ENCODE data around the gene POR. TPM values are rescaled to one million over a fixed set of nuclear protein-coding genes. Genes with fewer than 3 reads are reported as not detected.

The POR gene
- total and polyA plus RNA-seq, 12 donors, result 268 to 1,301 (median 597) TPM

- peaks cover 0 to 9% of the 10 kb centered on the region in 2 donors for H3K36me3 ChIP-seq (replicated peaks in 1 of 2)
- TF ChIP-seq POLR2A (IDR thresholded peaks at IDR 0.05), result no peak
- TF ChIP-seq, protein P1, sequence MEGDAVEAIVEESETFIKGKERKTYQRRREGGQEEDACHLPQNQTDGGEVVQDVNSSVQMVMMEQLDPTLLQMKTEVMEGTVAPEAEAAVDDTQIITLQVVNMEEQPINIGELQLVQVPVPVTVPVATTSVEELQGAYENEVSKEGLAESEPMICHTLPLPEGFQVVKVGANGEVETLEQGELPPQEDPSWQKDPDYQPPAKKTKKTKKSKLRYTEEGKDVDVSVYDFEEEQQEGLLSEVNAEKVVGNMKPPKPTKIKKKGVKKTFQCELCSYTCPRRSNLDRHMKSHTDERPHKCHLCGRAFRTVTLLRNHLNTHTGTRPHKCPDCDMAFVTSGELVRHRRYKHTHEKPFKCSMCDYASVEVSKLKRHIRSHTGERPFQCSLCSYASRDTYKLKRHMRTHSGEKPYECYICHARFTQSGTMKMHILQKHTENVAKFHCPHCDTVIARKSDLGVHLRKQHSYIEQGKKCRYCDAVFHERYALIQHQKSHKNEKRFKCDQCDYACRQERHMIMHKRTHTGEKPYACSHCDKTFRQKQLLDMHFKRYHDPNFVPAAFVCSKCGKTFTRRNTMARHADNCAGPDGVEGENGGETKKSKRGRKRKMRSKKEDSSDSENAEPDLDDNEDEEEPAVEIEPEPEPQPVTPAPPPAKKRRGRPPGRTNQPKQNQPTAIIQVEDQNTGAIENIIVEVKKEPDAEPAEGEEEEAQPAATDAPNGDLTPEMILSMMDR (IDR thresholded peaks at IDR 0.05), result no peak
- H3K27ac ChIP-seq, result peak overlapping the region; percentile 51 to 98 (median 68)
- H3K9me3 ChIP-seq (replicated peaks in 1 of 3), result no peaks in the 10 kb centered on the region
- H3K27me3 ChIP-seq, result no peaks in the 10 kb centered on the region
- no peak for DNase-seq
- WGBS, 4 donors, result 88 to 91% (median 89%) methylated on average over 1 of the region's 1 CpG
- intact Hi-C loops (cut with DNase I), result no loop called here
- H3K4me3 ChIP-seq, result no peak overlapping the region
- peaks cover 20 to 54% of the 10 kb centered on the region in 2 donors for H3K4me1 ChIP-seq (replicated peaks in 1 of 2)
These were observed 29.6 kb downstream of the POR start for GRCh38 chr7:75944507-75944906.

DNA sequence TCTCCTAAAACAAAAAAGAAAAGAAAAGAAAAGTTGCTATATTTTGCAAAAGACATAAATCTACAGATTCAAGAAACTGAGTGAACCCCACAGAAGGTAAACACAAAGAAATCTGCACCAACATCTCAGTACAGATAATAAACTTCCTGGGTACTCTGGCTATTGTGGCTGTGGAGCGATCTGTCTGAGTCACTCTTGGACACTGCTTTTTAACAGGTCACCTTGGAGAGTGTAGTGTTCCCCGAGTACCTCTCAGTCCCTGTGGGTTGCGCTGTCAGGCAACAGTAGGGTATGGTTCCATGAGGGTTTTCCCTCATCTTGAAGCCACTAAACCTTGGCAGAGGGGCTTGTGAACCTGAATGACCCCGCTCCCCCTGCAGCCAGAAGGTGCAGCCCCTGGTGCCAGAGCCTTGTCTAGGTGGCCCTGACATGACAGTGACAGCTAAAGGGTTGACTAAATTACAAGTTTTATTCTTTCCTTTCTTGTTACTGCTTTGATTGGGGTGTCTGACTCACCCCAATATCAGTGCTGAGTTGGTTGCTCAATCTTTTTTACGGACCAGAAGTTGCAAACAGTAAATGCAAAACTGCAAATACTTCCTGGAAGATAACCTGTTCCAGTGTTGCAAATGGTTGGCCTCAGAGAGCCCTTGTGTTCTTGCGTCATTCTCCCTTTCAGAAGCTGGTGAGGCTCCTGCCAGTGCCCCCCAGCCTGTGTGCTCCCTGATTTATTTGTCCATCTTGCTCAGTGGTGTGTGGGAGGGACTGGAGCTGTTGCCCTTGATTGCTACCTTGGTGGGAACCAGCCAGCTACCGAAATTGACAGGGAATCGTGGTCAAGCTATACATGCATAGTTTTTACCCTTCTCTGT is 30.6 kb downstream of the POR start:
- intact Hi-C loops (cut with DNase I), result no loop called here
- DNase-seq, result peak; percentile 64 to 86 (median 79)
- Histone ChIP-seq H3K9me3 (replicated peaks in 1 of 3) (no peaks in the 10 kb centered on the region), H3K27ac (peak overlapping the region; percentile 51 to 98 (median 68)), H3K4me3 (no peak overlapping the region), H3K36me3 (replicated peaks in 1 of 2) (peaks cover 0 to 9% of the 10 kb centered on the region in 2 donors), H3K4me1 (replicated peaks in 1 of 2) (peaks cover 23 to 64% of the 10 kb centered on the region in 2 donors), H3K27me3 (no peaks in the 10 kb centered on the region)
- TF ChIP-seq POLR2A (IDR thresholded peaks at IDR 0.05), result peak in 1 of 2 donors; percentile 59
- TF ChIP-seq, protein P1 (IDR thresholded peaks at IDR 0.05), result peak in 4 of 6 experiments; percentile 14 to 39 (median 26)
- WGBS, 4 donors, result 36 to 47% (median 42%) methylated on average over 8 of the region's 8 CpGs

GRCh38 chr7:75946207-75946855 is 31.4 kb downstream of the POR start:
- Histone ChIP-seq H3K27ac (peak overlapping the region; percentile 42 to 98 (median 68)), H3K27me3 (no peaks in the 10 kb centered on the region), H3K4me3 (no peak overlapping the region), H3K36me3 (replicated peaks in 1 of 2) (peaks cover 0 to 9% of the 10 kb centered on the region in 2 donors), H3K4me1 (replicated peaks in 1 of 2) (peaks cover 23 to 72% of the 10 kb centered on the region in 2 donors), H3K9me3 (replicated peaks in 1 of 3) (no peaks in the 10 kb centered on the region)
- TF ChIP-seq POLR2A (IDR thresholded peaks at IDR 0.05), result no peak
- TF ChIP-seq, protein P1 (IDR thresholded peaks at IDR 0.05), result no peak
- intact Hi-C loops (cut with DNase I), result no loop called here
- no peak for DNase-seq
- WGBS, 4 donors, result 78 to 83% (median 80%) methylated on average over 6 to 8 of the region's 8 CpGs

GRCh38 chr7:75948179-75948578 is 33.2 kb downstream of the POR start:
- Histone ChIP-seq H3K27ac (peak overlapping the region in 3 of 5 donors; percentile 75 to 89 (median 89)), H3K27me3 (no peaks in the 10 kb centered on the region), H3K36me3 (replicated peaks in 1 of 2) (peaks cover 0 to 9% of the 10 kb centered on the region in 2 donors), H3K4me1 (replicated peaks in 1 of 2) (peaks cover 23 to 63% of the 10 kb centered on the region in 2 donors), H3K4me3 (no peak overlapping the region), H3K9me3 (replicated peaks in 1 of 3) (no peaks in the 10 kb centered on the region)
- intact Hi-C loops (cut with DNase I), result no loop called here
- no peak for DNase-seq
- TF ChIP-seq, protein P1 (IDR thresholded peaks at IDR 0.05), result no peak
- TF ChIP-seq POLR2A (IDR thresholded peaks at IDR 0.05), result no peak
- 56 to 65% (median 61%) methylated on average over 9 of the region's 9 CpGs for WGBS, 4 donors

Measured in adrenal gland (tissue), 12 donors.